Forelimb muscle (tissue), 1 donor: Measurements from ENCODE around the gene SLC48A1. TPM values are rescaled to one million over a fixed set of nuclear protein-coding genes. Genes with fewer than 3 reads are reported as not detected.

Experiments used
- DNase-seq: peaks from one replicate; pipeline ENCODE4 v3.0.0-alpha.2; 2013; ENCODE audit warnings: low read depth
- polyA plus RNA-seq: library from polyadenylated mRNA; unstranded; fragments of 120-200 nt; gene quantifications from one replicate; pipeline ENCODE4 v1.2.1, GENCODE V29; 2013; ENCODE audit not compliant: insufficient read length

Gene SLC48A1
- polyA plus RNA-seq, 1 donor, result 11.7 TPM

GRCh38 chr12:47824635-47825034 is 51.6 kb downstream of the SLC48A1 start:
- no peak for DNase-seq

GRCh38 chr12:47825173-47825639 is 52.2 kb downstream of the SLC48A1 start:
- DNase-seq, result no peak

- no peak for DNase-seq
Measured at GRCh38 chr12:47828008-47828975, 55.3 kb downstream of the SLC48A1 start.

- DNase-seq, result no peak
Measured at GRCh38 chr12:47828976-47829482, 56.0 kb downstream of the SLC48A1 start.

- no peak for DNase-seq
Measured at GRCh38 chr12:47829584-47829983, 56.5 kb downstream of the SLC48A1 start.

Other genes starting within 250 kb of the SLC48A1 start
- gene RPAP3, start 67.2 kb upstream of the SLC48A1 start, polyA plus RNA-seq, result 25.4 TPM
- gene ENDOU, start 47.7 kb upstream of the SLC48A1 start, polyA plus RNA-seq, result 0.71 TPM
- 11.6 TPM for gene RAPGEF3, start 14.4 kb upstream of the SLC48A1 start, polyA plus RNA-seq
- gene HDAC7, start 46.7 kb downstream of the SLC48A1 start, polyA plus RNA-seq, result 59.5 TPM
- gene VDR, start 131.8 kb downstream of the SLC48A1 start, polyA plus RNA-seq, result 0.46 TPM
- gene TMEM106C, start 190.4 kb downstream of the SLC48A1 start, polyA plus RNA-seq, result 52.1 TPM
- 16.9 TPM for gene COL2A1, start 231.2 kb downstream of the SLC48A1 start, polyA plus RNA-seq